OCI-LY1 (cell line): Measurements from ENCODE around the gene CDH22.

Experiments
- H2AFZ ChIP-seq: fragments of 200-600 bp; sonication (generic), shearing (Covaris generic); 2 replicates; pipeline ENCODE4 v1.6.0; 2014; ENCODE audit warnings: antibody characterized with exemption, mild to moderate bottlenecking, low read length
- H3F3A ChIP-seq: fragments of 200-600 bp; sonication (generic), shearing (Covaris generic); 2 replicates; pipeline ENCODE4 v1.6.0; 2014; ENCODE audit warnings: mild to moderate bottlenecking, antibody characterized with exemption, low read length, moderate library complexity; ENCODE audit not compliant: insufficient read depth
- H3K27ac ChIP-seq: fragments of 200-600 bp; sonication (generic); 2 replicates; pipeline ENCODE4 v1.5.1; 2014; ENCODE audit warnings: low read length, mixed run types, mild to moderate bottlenecking, low read depth; ENCODE audit not compliant: poor library complexity, severe bottlenecking
- H3K27me3 ChIP-seq: fragments of 200-600 bp; sonication (generic); 2 replicates; pipeline ENCODE4 v1.6.0; 2014; ENCODE audit warnings: antibody characterized with exemption, mild to moderate bottlenecking, low read length, moderate library complexity; ENCODE audit not compliant: insufficient read depth
- H3K36me3 ChIP-seq: fragments of 200-600 bp; sonication (generic); 2 replicates; pipeline ENCODE4 v1.6.1; 2014; ENCODE audit warnings: mild to moderate bottlenecking, antibody characterized with exemption, low read length, moderate library complexity, mixed read lengths; ENCODE audit not compliant: insufficient read depth
- H3K4me1 ChIP-seq: fragments of 200-600 bp; sonication (generic); 2 replicates; pipeline ENCODE4 v1.5.1; 2014; ENCODE audit warnings: mild to moderate bottlenecking, low read length, moderate library complexity; ENCODE audit not compliant: insufficient read depth, severe bottlenecking
- H3K4me2 ChIP-seq: fragments of 200-600 bp; sonication (generic), shearing (Covaris generic); 2 replicates; pipeline ENCODE4 v1.6.1; 2014; ENCODE audit warnings: low read length
- H3K4me3 ChIP-seq: fragments of 200-600 bp; sonication (generic); 2 replicates; pipeline ENCODE4 v1.5.1; 2014; ENCODE audit warnings: low read length, low read depth, mild to moderate bottlenecking, mixed read lengths; ENCODE audit not compliant: poor library complexity, severe bottlenecking
- H3K79me2 ChIP-seq: fragments of 200-600 bp; shearing (Covaris generic); 2 replicates; pipeline ENCODE4 v1.6.1; 2016; ENCODE audit warnings: mixed run types, low read length, mixed read lengths; ENCODE audit not compliant: insufficient read depth
- H3K9ac ChIP-seq: fragments of 200-600 bp; sonication (generic), shearing (Covaris generic); 2 replicates; pipeline ENCODE4 v1.6.1; 2014; ENCODE audit warnings: mild to moderate bottlenecking, low read length, mixed read lengths
- H3K9me2 ChIP-seq: fragments of 200-600 bp; sonication (generic), shearing (Covaris generic); 2 replicates; pipeline ENCODE4 v1.6.1; 2014; ENCODE audit warnings: low read depth, mild to moderate bottlenecking, low read length, mixed read lengths
- H3K9me3 ChIP-seq: fragments of 200-600 bp; shearing (Covaris generic); 2 replicates; pipeline ENCODE4 v1.6.1; 2014; ENCODE audit warnings: low read length, mixed read lengths
- H4K20me1 ChIP-seq: fragments of 200-600 bp; sonication (generic), shearing (Covaris generic); 2 replicates; pipeline ENCODE4 v1.6.0; 2016; ENCODE audit warnings: mild to moderate bottlenecking, low read length; ENCODE audit not compliant: insufficient read depth
- CTCF ChIP-seq: fragments of 200-600 bp; sonication (generic), shearing (Covaris generic); IDR thresholded peaks from 2 replicates; pipeline ENCODE4 v1.5.1; 2017; ENCODE audit warnings: mild to moderate bottlenecking, antibody characterized with exemption, low read length, moderate library complexity, mixed read lengths
- EZH2 ChIP-seq: fragments of 200-600 bp; sonication (generic), shearing (Covaris generic); IDR thresholded peaks from 2 replicates; pipeline ENCODE4 v1.8.0; 2017; ENCODE audit warnings: borderline replicate concordance, mixed run types, mild to moderate bottlenecking, antibody characterized with exemption, low read length, moderate library complexity, mixed read lengths

The CDH22 gene

GRCh38 chr20:46204594-46205186 is 103.6 kb downstream of the CDH22 start:
- H3K4me3 ChIP-seq, result no peak overlapping the region
- H3K79me2 ChIP-seq, result no peaks in the 10 kb centered on the region
- no peaks in the 10 kb centered on the region for H4K20me1 ChIP-seq
- no peaks in the 10 kb centered on the region for H3K9me2 ChIP-seq
- no peaks in the 10 kb centered on the region for H3F3A ChIP-seq
- H3K27ac ChIP-seq, result no peak overlapping the region
- no peak overlapping the region for H2AFZ ChIP-seq
- no peak overlapping the region for H3K4me2 ChIP-seq
- H3K4me1 ChIP-seq, result no peaks in the 10 kb centered on the region
- H3K9ac ChIP-seq, result no peak overlapping the region
- no peaks in the 10 kb centered on the region for H3K36me3 ChIP-seq
- no peaks in the 10 kb centered on the region for H3K9me3 ChIP-seq
- no peak for TF ChIP-seq CTCF
- no peak for TF ChIP-seq EZH2
- peaks cover 6% of the 10 kb centered on the region; the same call in 1 of the 2 replicates for H3K27me3 ChIP-seq

GRCh38 chr20:46203510-46203837 is 104.8 kb downstream of the CDH22 start:
- Histone ChIP-seq H3K4me2 (no peak overlapping the region), H2AFZ (no peak overlapping the region), H3K9me2 (no peaks in the 10 kb centered on the region), H3K27me3 (no peaks in the 10 kb centered on the region), H3F3A (no peaks in the 10 kb centered on the region), H3K9ac (no peak overlapping the region), H3K9me3 (no peaks in the 10 kb centered on the region), H3K79me2 (no peaks in the 10 kb centered on the region), H3K4me3 (no peak overlapping the region), H4K20me1 (no peaks in the 10 kb centered on the region), H3K4me1 (no peaks in the 10 kb centered on the region), H3K27ac (no peak overlapping the region), H3K36me3 (no peaks in the 10 kb centered on the region)
- TF ChIP-seq CTCF (no peak), EZH2 (no peak)

- H3K36me3 ChIP-seq, result no peaks in the 10 kb centered on the region
- no peaks in the 10 kb centered on the region for H3K9me2 ChIP-seq
- H3K9me3 ChIP-seq, result no peaks in the 10 kb centered on the region
- no peaks in the 10 kb centered on the region for H4K20me1 ChIP-seq
- no peaks in the 10 kb centered on the region for H3F3A ChIP-seq
- no peak overlapping the region for H2AFZ ChIP-seq
- no peak overlapping the region for H3K4me3 ChIP-seq
- no peak overlapping the region for H3K4me2 ChIP-seq
- TF ChIP-seq EZH2 (no peak), CTCF (no peak)
- no peaks in the 10 kb centered on the region for H3K4me1 ChIP-seq
- H3K9ac ChIP-seq, result no peak overlapping the region
- H3K27ac ChIP-seq, result no peak overlapping the region
- no peaks in the 10 kb centered on the region for H3K79me2 ChIP-seq
- no peaks in the 10 kb centered on the region for H3K27me3 ChIP-seq
These were observed 105.4 kb downstream of the CDH22 start for GRCh38 chr20:46202766-46203509.
